ENCODE results near the gene SPHK2.
"Not testable (repeated sequence)": the region's sequence is repeated elsewhere in the genome, so short reads cannot be mapped to it uniquely, and the experiment has no call there.

Gene SPHK2

GRCh38 chr19:48637449-48637947, 18.2 kb downstream of the SPHK2 start:
- DNase-seq (ENCODE audit: low read depth), result peak; percentile 99

- peak; percentile 61 for DNase-seq (ENCODE audit: low read depth)
Measured at GRCh38 chr19:48637948-48638830, 18.9 kb downstream of the SPHK2 start.

- DNase-seq (ENCODE audit: low read depth), result no peak
Measured at GRCh38 chr19:48638831-48639381, 19.6 kb downstream of the SPHK2 start.

GRCh38 chr19:48639483-48640375, 20.4 kb downstream of the SPHK2 start:
- no peak for DNase-seq (ENCODE audit: low read depth)

- DNase-seq (ENCODE audit: low read depth), result no peak
Measured at GRCh38 chr19:48641850-48642249, 22.5 kb downstream of the SPHK2 start.

GRCh38 chr19:48642862-48643261, 23.6 kb downstream of the SPHK2 start:
- DNase-seq (ENCODE audit: low read depth), result no peak

GRCh38 chr19:48644355-48644754, 25.0 kb downstream of the SPHK2 start:
- DNase-seq (ENCODE audit: low read depth), result no peak

GRCh38 chr19:48644839-48645619, 25.7 kb downstream of the SPHK2 start:
- peak; percentile 49 for DNase-seq (ENCODE audit: low read depth)

GRCh38 chr19:48645620-48646000, 26.3 kb downstream of the SPHK2 start:
- DNase-seq (ENCODE audit: low read depth), result no peak

- peak; percentile 88 for DNase-seq (ENCODE audit: low read depth)
Measured at GRCh38 chr19:48646001-48646721, 26.9 kb downstream of the SPHK2 start, which contains the start of gene CA11. TSS of gene CA11 (minus strand) at chr19:48646187. CDS start at chr19:48645632, 555 bp downstream.

GRCh38 chr19:48646722-48647216, 27.5 kb downstream of the SPHK2 start:
- DNase-seq (ENCODE audit: low read depth), result no peak

GRCh38 chr19:48648134-48648533, 28.8 kb downstream of the SPHK2 start:
- no peak for DNase-seq (ENCODE audit: low read depth)

- DNase-seq (ENCODE audit: low read depth), result no peak
Measured at GRCh38 chr19:48650974-48651682, 31.8 kb downstream of the SPHK2 start.

GRCh38 chr19:48651683-48652048, 32.4 kb downstream of the SPHK2 start:
- DNase-seq (ENCODE audit: low read depth), result no peak

- no peak for DNase-seq (ENCODE audit: low read depth)
Measured at GRCh38 chr19:48654299-48655059, 35.2 kb downstream of the SPHK2 start.

- no peak for DNase-seq (ENCODE audit: low read depth)
Measured at GRCh38 chr19:48656840-48657474, 37.7 kb downstream of the SPHK2 start.

GRCh38 chr19:48657828-48658227, 38.5 kb downstream of the SPHK2 start:
- DNase-seq (ENCODE audit: low read depth), result not testable (repeated sequence)

- no peak for DNase-seq (ENCODE audit: low read depth)
Measured at GRCh38 chr19:48658483-48658882, 39.2 kb downstream of the SPHK2 start.

GRCh38 chr19:48659768-48660167, 40.5 kb downstream of the SPHK2 start:
- DNase-seq (ENCODE audit: low read depth), result no peak
